Middle frontal gyrus (tissue), 1 donor: ENCODE measurements around the gene TMTC2.

Source experiments
- DNase-seq: peaks from one replicate; pipeline ENCODE4 v3.0.0-alpha.2; 2015; ENCODE audit warnings: low spot score; ENCODE audit errors: extremely low spot score

The TMTC2 gene

GRCh38 chr12:82682326-82682725, 4.4 kb upstream of the TMTC2 start:
- DNase-seq = no peak

- no peak for DNase-seq
Observed at GRCh38 chr12:82682851-82683261, 3.9 kb upstream of the TMTC2 start.

GRCh38 chr12:82685790-82686167, 927 bp upstream of the TMTC2 start:
- peak; percentile 90 for DNase-seq

GRCh38 chr12:82687021-82688011, 610 bp downstream of the TMTC2 start:
- DNase-seq = no peak

- no peak for DNase-seq
Observed at GRCh38 chr12:82688035-82688501, 1.4 kb downstream of the TMTC2 start.

- no peak for DNase-seq
Observed at GRCh38 chr12:82688596-82688995, 1.9 kb downstream of the TMTC2 start.

- DNase-seq = no peak
Observed at GRCh38 chr12:82690006-82690405, 3.3 kb downstream of the TMTC2 start.

- no peak for DNase-seq
Observed at GRCh38 chr12:82691513-82691912, 4.8 kb downstream of the TMTC2 start.

GRCh38 chr12:82694276-82694675, 7.6 kb downstream of the TMTC2 start:
- no peak for DNase-seq

- no peak for DNase-seq
Observed at GRCh38 chr12:82694970-82695369, 8.3 kb downstream of the TMTC2 start.

GRCh38 chr12:82695531-82695930, 8.8 kb downstream of the TMTC2 start:
- DNase-seq = no peak

GRCh38 chr12:82696543-82696942, 9.8 kb downstream of the TMTC2 start:
- DNase-seq = no peak

- DNase-seq = no peak
Observed at GRCh38 chr12:82698708-82699564, 12.2 kb downstream of the TMTC2 start.

- DNase-seq = no peak
Observed at GRCh38 chr12:82705774-82706173, 19.1 kb downstream of the TMTC2 start.

GRCh38 chr12:82708061-82708879, 21.6 kb downstream of the TMTC2 start:
- peak; percentile 16 for DNase-seq

- no peak for DNase-seq
Observed at GRCh38 chr12:82709794-82710355, 23.2 kb downstream of the TMTC2 start.

- DNase-seq = no peak
Observed at GRCh38 chr12:82710741-82711140, 24.0 kb downstream of the TMTC2 start.

- DNase-seq = no peak
Observed at GRCh38 chr12:82714427-82714826, 27.7 kb downstream of the TMTC2 start.

- DNase-seq = no peak
Observed at GRCh38 chr12:82721726-82722125, 35.0 kb downstream of the TMTC2 start.

GRCh38 chr12:82723093-82723492, 36.4 kb downstream of the TMTC2 start:
- no peak for DNase-seq

GRCh38 chr12:82723891-82724290, 37.2 kb downstream of the TMTC2 start:
- DNase-seq = no peak
